Calu3 (cell line): ENCODE data around the gene KEL. TPM values are rescaled to one million over a fixed set of nuclear protein-coding genes. Genes with fewer than 3 reads are reported as not detected.

Experiments
- BruUV-seq: library from RNA; stranded (reverse); fragments of 400-500 nt; replicated peaks from 2 replicates; lab custom pipeline; 2021; lab: Mats Ljungman, UMichigan
- CTCF ChIA-PET: fragments of 300-600 bp; sonication (Branson Sonifier 250); formaldehyde crosslinking; loops from one replicate; lab custom pipeline; 2022; ENCODE audit warnings: antibody characterized with exemption; lab: Charles Lee
- DNase-seq: peaks from one replicate; pipeline ENCODE4 v3.0.0; 2022
- H3K27ac Mint-ChIP-seq: one replicate; pipeline ENCODE4 v1.8.0; 2022; ENCODE audit warnings: mixed read lengths; ENCODE audit not compliant: unreplicated experiment
- H3K27me3 Mint-ChIP-seq: one replicate; pipeline ENCODE4 v1.8.0; 2022; ENCODE audit warnings: mixed read lengths; ENCODE audit not compliant: unreplicated experiment
- H3K36me3 Mint-ChIP-seq: one replicate; pipeline ENCODE4 v1.8.0; 2022; ENCODE audit warnings: mild to moderate bottlenecking, moderate library complexity, mixed read lengths; ENCODE audit not compliant: insufficient read depth, unreplicated experiment
- H3K4me1 Mint-ChIP-seq: one replicate; pipeline ENCODE4 v1.8.0; 2022; ENCODE audit warnings: mild to moderate bottlenecking, low read depth, mixed read lengths; ENCODE audit not compliant: unreplicated experiment
- H3K4me3 Mint-ChIP-seq: one replicate; pipeline ENCODE4 v1.8.0; 2022; ENCODE audit warnings: mild to moderate bottlenecking, low read depth, moderate library complexity, mixed read lengths; ENCODE audit not compliant: unreplicated experiment
- H3K9me3 Mint-ChIP-seq: one replicate; pipeline ENCODE4 v1.8.0; 2022; ENCODE audit warnings: low read depth, mixed read lengths; ENCODE audit not compliant: unreplicated experiment
- CTCF ChIP-seq: fragments of 200-600 bp; IDR thresholded peaks from one replicate; pipeline ENCODE4 v1.8.0; 2022; ENCODE audit warnings: antibody characterized with exemption; ENCODE audit not compliant: unreplicated experiment
- intact Hi-C: fragments of 100-400 bp; cut with micrococcal nuclease; formaldehyde crosslinking; loops from one replicate; pipeline ENCODE4 v1.10.0; 2022; ENCODE audit not compliant: unreplicated experiment
- total RNA-seq: library from RNA; stranded (reverse); gene quantifications from 2 replicates; pipeline ENCODE4 v1.2.3, GENCODE V29; 2022

KEL gene
- total RNA-seq, 1 experiment from 2014 or later = not detected

- no peaks in the 10 kb centered on the region for H3K4me1 Mint-ChIP-seq
- BruUV-seq = no TSS peak
- H3K27ac Mint-ChIP-seq = no peak overlapping the region
- CTCF ChIA-PET = interaction anchor here (0.5 kb wide), 1 partner anchor 34 kb away, joined by 3 read pairs; no protein-coding TSS in a partner anchor
- H3K4me3 Mint-ChIP-seq = no peak overlapping the region
- intact Hi-C loops = loop anchor here (5.0 kb wide), 1 partner anchor 59 kb away; no protein-coding TSS in a partner anchor
- peaks cover 4% of the 10 kb centered on the region for H3K36me3 Mint-ChIP-seq
- DNase-seq = no peak
- no peaks in the 10 kb centered on the region for H3K9me3 Mint-ChIP-seq
- no peak for TF ChIP-seq CTCF
- H3K27me3 Mint-ChIP-seq = peaks cover 91% of the 10 kb centered on the region
Measured at GRCh38 chr7:142940966-142941535, 21.1 kb downstream of the KEL start.

- peaks cover 84% of the 10 kb centered on the region for H3K27me3 Mint-ChIP-seq
- H3K9me3 Mint-ChIP-seq = no peaks in the 10 kb centered on the region
- peak; percentile 67 for TF ChIP-seq CTCF
- BruUV-seq = no TSS peak
- no peaks in the 10 kb centered on the region for H3K4me1 Mint-ChIP-seq
- H3K4me3 Mint-ChIP-seq = no peak within 1 kb of the TSS
- intact Hi-C loops = no loop called here
- H3K36me3 Mint-ChIP-seq = no peaks in the 10 kb centered on the region
- H3K27ac Mint-ChIP-seq = no peak within 1 kb of the TSS
- DNase-seq = peak; percentile 38
- CTCF ChIA-PET = interaction anchor here (0.7 to 1.1 kb wide), 3 partner anchors 23 to 963 kb away, joined by 3 read pairs; no protein-coding TSS in a partner anchor
Measured at GRCh38 chr7:142939226-142939910, 22.8 kb downstream of the KEL start, which contains the start of gene LLCFC1. LLCFC1 (plus strand) TSS chr7:142939484; CDS start chr7:142939622, 138 bp downstream.

GRCh38 chr7:142938611-142939010 lies 23.6 kb downstream of the KEL start:
- CTCF ChIA-PET = interaction anchor here (1.1 kb wide), 1 partner anchor 25 kb away, joined by 3 read pairs; no protein-coding TSS in a partner anchor
- H3K9me3 Mint-ChIP-seq = no peaks in the 10 kb centered on the region
- peaks cover 82% of the 10 kb centered on the region for H3K27me3 Mint-ChIP-seq
- H3K4me3 Mint-ChIP-seq = no peak overlapping the region
- BruUV-seq = no TSS peak
- no peak for DNase-seq
- no peak for TF ChIP-seq CTCF
- H3K36me3 Mint-ChIP-seq = no peaks in the 10 kb centered on the region
- no peak overlapping the region for H3K27ac Mint-ChIP-seq
- intact Hi-C loops = no loop called here
- H3K4me1 Mint-ChIP-seq = no peaks in the 10 kb centered on the region

- no peak overlapping the region for H3K27ac Mint-ChIP-seq
Measured at GRCh38 chr7:142935941-142936565, 26.1 kb downstream of the KEL start.

More at GRCh38 chr7:142935941-142936565, 26.1 kb downstream of the KEL start:
- no peak for DNase-seq
- intact Hi-C loops = no loop called here
- Mint-ChIP-seq H3K4me1 (no peaks in the 10 kb centered on the region), H3K9me3 (no peaks in the 10 kb centered on the region), H3K36me3 (no peaks in the 10 kb centered on the region), H3K4me3 (no peak overlapping the region), H3K27me3 (peaks cover 69% of the 10 kb centered on the region)
- TF ChIP-seq CTCF = no peak
- BruUV-seq = no TSS peak
- CTCF ChIA-PET = no interaction called here
